HTERT RPE-1 (cell line): ENCODE data around the gene TXLNB.
"Not testable (repeated sequence)": the region's sequence is repeated elsewhere in the genome, so short reads cannot be mapped to it uniquely, and the experiment has no call there.

Source experiments
- in situ Hi-C: fragments of 300-500 bp; cut with MboI; formaldehyde crosslinking; loops from 4 replicates; pipeline ENCODE4 v1.14.3; 2020; ENCODE audit warnings: low sequenced_read_pairs

TXLNB gene

DNA sequence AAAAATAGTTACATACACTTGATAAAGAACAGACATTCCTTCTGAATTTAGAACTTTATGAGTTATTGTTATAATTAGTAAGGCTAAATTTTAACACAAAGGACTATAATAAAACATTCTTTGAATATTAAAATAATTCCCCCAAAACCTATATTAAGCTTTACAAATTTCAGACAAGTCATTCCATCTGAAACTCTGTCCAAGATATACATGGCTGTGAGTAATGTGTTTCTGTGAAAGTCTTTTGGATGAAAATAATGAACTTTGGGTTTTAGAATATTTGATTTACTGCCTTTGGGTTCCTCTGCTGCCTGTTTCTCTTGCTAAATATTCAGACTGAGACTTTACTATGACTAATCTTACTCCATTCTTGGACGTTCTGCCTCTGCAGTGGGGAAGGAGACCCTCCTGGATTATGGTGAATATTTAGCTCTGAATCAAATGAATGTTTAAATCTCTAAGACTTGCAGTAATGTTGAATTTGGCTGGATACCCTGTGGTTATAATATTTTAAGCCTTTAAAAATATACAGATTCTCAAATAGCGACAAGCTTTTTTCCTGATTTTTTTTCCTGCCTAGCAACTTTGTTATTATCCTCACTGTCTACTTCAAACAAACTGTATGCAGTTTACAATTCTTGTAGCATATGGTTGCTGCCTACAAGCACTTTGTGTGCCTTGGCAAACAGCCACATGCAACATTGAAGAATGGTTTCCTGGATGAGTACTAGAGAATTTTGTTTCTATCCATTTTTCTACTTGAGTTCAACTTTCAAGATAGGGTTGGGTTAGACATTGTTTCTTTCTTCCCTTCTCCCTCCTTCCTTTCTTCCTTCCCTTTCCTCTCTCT is 51.4 kb downstream of the TXLNB start:
- in situ Hi-C loops, result no loop called here

GRCh38 chr6:139239064-139239463 is 52.7 kb downstream of the TXLNB start:
- in situ Hi-C loops, result no loop called here

DNA sequence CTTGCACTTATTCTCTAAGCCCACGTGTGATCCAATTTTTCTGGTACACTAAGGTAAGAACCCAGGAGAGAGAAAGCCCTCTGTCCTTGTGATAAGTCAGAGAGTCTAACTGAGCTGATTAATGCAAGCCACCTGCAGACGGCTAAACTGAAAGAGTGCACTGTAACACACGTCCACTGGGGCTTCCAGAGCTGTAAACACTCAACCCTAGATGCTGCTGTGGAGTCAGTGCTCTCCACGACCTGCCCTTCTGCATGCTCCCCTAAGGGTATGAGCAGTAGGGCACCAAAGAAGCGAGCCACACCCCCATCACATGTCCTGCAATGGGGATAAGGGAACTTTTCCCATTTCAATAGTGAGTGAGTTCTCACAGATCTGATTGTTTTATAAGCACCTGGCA is 55.7 kb downstream of the TXLNB start:
- in situ Hi-C loops, result no loop called here

- in situ Hi-C loops, result no loop called here
These were observed 56.1 kb downstream of the TXLNB start for GRCh38 chr6:139235661-139236060.

DNA sequence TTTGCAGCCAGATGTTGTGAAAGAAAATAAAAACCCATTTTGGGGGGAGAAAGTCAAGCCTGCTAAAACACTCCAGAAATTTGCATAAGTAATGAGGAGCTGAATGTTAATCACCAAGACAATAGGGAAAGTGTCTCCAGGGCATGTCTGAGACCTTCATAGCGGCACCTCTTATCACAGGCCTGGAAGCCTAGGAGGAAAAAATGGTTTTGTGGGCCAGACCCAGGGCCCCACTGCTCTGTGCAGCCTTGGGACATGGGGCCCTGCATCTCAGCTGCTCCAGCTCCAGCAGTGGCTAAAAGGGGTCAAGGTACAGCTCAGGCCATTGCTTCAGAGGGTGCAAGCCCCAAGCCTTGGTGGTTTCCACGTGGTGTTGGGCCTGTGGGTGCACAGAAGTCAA is 57.6 kb downstream of the TXLNB start:
- in situ Hi-C loops, result not testable (repeated sequence)

- in situ Hi-C loops, result no loop called here
These were observed 60.6 kb downstream of the TXLNB start for GRCh38 chr6:139231206-139231605.

DNA sequence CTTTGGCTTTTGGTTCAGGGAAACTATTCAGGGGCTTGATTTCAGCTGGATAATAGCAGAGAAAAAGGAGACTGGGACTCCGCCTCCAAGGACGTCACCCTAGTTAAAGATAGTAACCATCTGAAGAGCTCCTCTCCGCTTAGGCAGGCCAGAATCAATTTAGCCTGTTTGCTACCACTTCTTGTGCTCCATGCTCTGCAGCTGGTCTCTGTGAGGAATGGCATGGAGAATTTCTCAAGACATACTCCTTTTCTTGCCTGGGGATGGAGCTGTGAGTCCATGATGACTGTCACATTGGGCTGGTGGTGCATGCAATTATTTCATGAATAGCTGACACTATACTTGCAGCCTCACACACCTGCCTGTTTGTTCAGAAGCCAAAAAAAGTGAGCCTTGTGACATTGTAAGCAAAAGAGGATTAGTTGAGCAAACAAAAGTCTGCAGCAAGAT is 61.4 kb downstream of the TXLNB start:
- in situ Hi-C loops, result no loop called here

DNA sequence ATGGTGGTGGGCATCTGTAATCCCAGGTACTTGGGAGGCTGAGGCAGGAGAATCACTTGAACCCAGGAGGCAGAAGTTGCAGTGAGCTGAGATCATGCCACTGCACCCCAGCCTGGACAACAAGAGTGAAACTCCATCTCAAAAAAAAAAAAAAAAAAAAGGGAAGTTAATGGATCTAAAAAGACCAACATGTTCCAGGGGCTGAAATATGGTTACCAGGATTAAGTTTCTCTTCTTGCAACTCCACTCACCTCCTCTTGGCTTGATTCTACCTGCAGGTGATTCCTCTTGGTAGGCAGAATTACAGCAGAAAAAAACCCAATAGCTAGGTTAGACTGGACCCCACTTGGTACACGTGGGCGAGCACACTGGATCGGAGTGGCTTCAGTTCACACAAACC is 63.4 kb downstream of the TXLNB start:
- in situ Hi-C loops, result not testable (repeated sequence)

DNA sequence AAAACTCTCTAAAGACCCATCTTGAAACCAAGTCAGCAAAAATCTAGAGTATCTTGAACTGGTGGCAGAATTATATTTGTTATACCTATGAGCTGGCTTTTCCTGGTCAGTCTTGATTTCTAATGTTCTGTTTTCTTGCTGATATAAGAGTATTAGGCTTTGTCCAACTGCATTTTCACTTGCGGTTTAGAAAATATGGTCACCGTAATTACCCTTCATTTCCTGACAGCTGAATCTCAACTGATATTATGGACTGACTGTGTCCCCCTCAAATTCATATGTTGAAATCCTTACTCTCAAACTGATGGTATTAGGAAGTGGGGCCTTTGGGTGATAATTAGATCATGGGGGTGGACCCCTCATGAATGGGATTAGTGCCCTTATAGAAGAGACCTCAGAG is 72.1 kb downstream of the TXLNB start:
- in situ Hi-C loops, result no loop called here

GRCh38 chr6:139219271-139219729 is 72.5 kb downstream of the TXLNB start:
- in situ Hi-C loops, result no loop called here

DNA sequence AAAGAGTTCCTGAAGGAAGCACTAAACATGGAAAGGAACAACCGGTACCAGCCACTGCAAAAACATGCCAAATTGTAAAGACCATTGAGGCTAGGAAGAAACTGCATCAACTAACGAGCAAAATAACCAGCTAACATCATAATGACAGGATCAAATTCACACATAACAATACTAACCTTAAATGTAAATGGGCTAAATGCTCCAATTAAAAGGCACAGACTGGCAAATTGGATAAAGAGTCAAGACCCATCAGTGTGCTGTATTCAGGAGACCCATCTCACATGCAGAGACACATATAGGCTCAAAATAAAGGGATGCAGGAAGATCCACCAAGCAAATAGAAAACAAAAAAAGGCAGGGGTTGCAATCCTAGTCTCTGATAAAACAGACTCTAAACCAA is 79.3 kb downstream of the TXLNB start:
- in situ Hi-C loops, result not testable (repeated sequence)

- in situ Hi-C loops, result not testable (repeated sequence)
These were observed 81.0 kb downstream of the TXLNB start for GRCh38 chr6:139210766-139211165.

DNA sequence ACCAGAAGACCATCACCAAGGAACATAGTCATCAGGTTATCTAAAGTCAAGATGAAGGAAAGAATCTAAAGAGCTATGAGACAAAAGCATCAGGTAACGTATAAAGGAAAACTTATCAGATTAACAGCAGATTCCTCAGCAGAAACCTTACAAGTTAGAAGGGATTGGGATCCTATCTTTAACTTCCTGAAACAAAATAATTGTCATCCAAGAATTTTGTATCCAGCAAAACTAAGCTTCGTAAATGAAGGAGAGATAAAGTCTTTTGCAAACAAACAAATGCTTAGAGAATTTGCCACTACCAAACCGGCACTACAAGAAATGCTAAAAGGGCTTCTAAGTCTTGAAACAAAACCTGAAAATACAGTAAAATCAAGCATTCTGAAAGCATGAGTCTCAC is 86.0 kb downstream of the TXLNB start:
- in situ Hi-C loops, result no loop called here

GRCh38 chr6:139204978-139205377 is 86.8 kb downstream of the TXLNB start:
- in situ Hi-C loops, result no loop called here

DNA sequence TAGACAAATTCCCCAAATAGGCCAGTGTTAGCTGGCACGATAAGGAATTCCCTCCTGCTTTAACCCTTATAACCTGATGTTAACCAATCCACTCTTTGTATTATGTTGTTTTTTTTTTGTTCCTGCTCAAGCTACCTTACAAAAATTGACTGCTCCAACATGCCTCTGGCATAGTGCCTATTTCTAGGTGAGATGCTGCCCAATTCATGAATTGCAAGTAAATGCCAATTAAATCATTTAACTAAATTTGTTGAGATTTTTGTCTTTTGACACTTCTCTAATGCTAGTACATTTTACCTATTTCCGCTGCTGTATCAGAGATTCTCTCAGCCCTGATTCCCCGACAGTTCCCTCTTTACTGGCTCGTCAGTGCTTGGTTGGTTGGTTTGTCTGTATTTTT is 90.4 kb downstream of the TXLNB start:
- in situ Hi-C loops, result no loop called here

DNA sequence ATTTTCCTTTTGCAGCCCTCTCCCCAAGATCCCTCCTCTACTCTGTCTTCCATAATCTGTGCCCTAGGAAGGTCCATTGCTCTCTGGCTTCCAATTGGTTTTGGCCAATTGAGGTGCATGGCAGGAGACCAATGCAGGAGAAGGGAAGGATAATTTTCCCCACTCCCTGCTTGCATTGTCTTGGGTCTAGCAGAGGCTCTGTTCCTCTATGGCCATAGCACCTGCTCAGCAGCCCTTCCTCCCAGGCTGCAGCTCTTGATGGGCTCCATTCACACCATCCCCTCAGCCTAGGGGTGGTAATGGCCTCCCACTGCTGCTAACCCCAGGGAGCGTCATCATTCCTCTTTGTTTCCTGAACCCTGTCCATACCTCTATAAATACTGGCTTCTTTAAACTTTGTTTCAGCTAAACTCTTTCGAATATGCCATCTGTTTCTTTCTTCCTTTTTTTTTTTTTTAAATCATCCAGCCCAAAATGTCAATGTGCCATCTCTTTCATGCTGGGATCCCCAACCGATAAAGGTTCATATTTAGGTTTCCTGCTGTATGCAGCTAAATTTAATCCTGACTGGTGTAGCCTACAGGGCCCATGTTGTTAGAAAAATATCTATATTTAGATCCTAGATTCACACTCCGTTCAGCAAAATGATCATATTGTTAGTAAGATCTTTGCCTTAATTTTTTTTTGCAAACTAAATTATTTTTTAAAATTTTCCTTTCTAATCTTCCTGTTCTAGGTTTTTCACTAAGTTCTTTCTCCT is 93.1 kb downstream of the TXLNB start:
- in situ Hi-C loops, result no loop called here

DNA sequence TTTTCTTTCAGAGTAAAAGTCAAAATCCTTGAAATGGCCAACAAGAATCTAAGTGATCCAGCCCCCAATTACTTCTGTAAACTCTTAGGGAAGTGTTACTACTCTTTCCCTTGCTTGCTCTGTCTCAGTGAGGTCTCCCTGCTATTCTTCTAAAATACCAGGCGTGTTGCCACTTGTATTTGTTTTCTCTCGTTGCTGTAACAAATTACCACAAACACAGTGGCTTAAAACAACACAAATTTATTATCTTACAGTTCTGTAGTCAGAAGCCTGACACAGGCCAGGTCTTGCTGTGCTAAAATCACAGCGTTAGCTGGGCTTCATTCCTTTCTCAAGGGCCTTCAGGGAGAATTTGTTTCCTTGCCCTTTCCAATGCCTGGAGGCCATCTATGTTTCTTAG is 97.1 kb downstream of the TXLNB start:
- in situ Hi-C loops, result no loop called here
